Measurements from ENCODE around the gene RMDN2.

DNA sequence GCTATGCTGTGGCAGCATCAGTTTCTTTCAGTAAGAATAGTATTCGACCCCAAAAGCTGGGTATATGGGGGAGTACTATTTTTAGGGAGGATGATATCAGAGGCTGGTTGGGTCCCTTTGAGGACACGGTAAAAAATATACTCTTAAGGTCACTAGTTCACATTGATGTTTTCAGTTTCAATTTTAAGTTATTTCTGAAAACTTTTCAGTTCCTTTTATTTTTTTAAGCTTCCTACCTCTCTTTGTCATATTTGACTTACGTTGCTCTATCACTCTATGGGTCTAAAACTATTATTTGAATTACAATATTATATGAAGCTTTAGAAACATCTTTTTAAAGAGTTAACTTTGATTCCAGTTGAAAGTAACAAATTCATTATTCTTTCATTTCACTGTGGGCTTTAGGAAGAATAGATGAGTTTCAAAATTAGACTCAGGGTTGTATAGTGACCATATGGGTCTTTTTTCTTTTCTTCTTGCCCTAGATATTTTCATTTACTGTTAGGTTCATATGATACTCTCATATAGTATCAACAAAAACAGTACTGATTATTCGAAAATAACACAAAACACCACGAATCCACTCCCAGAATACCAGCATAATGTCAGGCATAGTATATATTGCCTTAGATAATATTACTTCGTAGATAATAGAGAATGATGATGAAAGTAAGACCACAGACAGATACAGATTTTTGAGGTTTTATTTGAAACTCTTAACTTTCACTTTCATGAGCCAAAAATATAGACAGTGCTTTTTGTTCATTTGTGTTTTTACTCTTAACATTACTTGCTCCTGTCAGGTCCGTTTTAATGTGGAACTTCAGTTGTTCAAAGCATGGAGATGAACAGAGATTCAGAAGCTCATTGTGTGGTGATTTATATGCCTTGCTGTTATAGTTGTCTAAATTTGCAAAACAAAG lies 9.8 kb downstream of the RMDN2 start:
- TF ChIP-seq, protein P1, sequence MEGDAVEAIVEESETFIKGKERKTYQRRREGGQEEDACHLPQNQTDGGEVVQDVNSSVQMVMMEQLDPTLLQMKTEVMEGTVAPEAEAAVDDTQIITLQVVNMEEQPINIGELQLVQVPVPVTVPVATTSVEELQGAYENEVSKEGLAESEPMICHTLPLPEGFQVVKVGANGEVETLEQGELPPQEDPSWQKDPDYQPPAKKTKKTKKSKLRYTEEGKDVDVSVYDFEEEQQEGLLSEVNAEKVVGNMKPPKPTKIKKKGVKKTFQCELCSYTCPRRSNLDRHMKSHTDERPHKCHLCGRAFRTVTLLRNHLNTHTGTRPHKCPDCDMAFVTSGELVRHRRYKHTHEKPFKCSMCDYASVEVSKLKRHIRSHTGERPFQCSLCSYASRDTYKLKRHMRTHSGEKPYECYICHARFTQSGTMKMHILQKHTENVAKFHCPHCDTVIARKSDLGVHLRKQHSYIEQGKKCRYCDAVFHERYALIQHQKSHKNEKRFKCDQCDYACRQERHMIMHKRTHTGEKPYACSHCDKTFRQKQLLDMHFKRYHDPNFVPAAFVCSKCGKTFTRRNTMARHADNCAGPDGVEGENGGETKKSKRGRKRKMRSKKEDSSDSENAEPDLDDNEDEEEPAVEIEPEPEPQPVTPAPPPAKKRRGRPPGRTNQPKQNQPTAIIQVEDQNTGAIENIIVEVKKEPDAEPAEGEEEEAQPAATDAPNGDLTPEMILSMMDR (IDR thresholded peaks at IDR 0.05): no peak
- no peak for TF ChIP-seq POLR2A (IDR thresholded peaks at IDR 0.05)

Measured in thyroid gland (tissue), 4 donors.